H9 (cell line): ENCODE results near the gene RPS6KA4. TPM values are rescaled to one million over a fixed set of nuclear protein-coding genes. Genes with fewer than 3 reads are reported as not detected.
A peak's percentile ranks its signal among the peaks of the same experiment; 100 is the strongest.

Source experiments
- DNase-seq: peaks from one replicate; pipeline ENCODE4 v3.0.0-alpha.2; 2017
- H2AFZ ChIP-seq: one replicate; pipeline ENCODE4 v1.6.1; 2013; ENCODE audit warnings: mild to moderate bottlenecking, low read length, control low read depth, moderate library complexity
- H2AK5ac ChIP-seq: 2 replicates; pipeline ENCODE4 v1.6.1; 2013; ENCODE audit warnings: low read length, control low read depth, mixed read lengths; ENCODE audit not compliant: insufficient read length
- H2BK120ac ChIP-seq: one replicate; pipeline ENCODE4 v1.6.1; 2013; ENCODE audit warnings: low read depth, mild to moderate bottlenecking, low read length, control low read depth, inconsistent platforms; ENCODE audit not compliant: poor library complexity, severe bottlenecking
- H2BK12ac ChIP-seq: 2 replicates; pipeline ENCODE4 v1.6.1; 2013; ENCODE audit warnings: low read length, control low read depth, mixed read lengths, low read depth; ENCODE audit not compliant: insufficient read length
- H2BK15ac ChIP-seq: 2 replicates; pipeline ENCODE4 v1.6.1; 2013; ENCODE audit warnings: low read depth, low read length, control low read depth
- H2BK20ac ChIP-seq: one replicate; pipeline ENCODE4 v1.6.1; 2013; ENCODE audit warnings: low read depth, mild to moderate bottlenecking, low read length, control low read depth, inconsistent platforms; ENCODE audit not compliant: poor library complexity, severe bottlenecking
- H2BK5ac ChIP-seq: 2 replicates; pipeline ENCODE4 v1.6.1; 2013; ENCODE audit warnings: low read length, control low read depth, mixed read lengths; ENCODE audit not compliant: insufficient read length
- H3K14ac ChIP-seq: 2 replicates; pipeline ENCODE4 v1.6.1; 2013; ENCODE audit warnings: low read length, control low read depth; ENCODE audit not compliant: insufficient read depth
- H3K18ac ChIP-seq: 2 replicates; pipeline ENCODE4 v1.6.1; 2013; ENCODE audit warnings: low read depth, mild to moderate bottlenecking, mixed read lengths, low read length, control low read depth; ENCODE audit not compliant: insufficient read length
- H3K23ac ChIP-seq: 2 replicates; pipeline ENCODE4 v1.6.1; 2013; ENCODE audit warnings: low read length, control low read depth, mixed read lengths, low read depth; ENCODE audit not compliant: insufficient read length
- H3K23me2 ChIP-seq: 2 replicates; pipeline ENCODE4 v1.6.1; 2013; ENCODE audit warnings: low read depth, mild to moderate bottlenecking, mixed read lengths, low read length, control low read depth; ENCODE audit not compliant: insufficient read length, poor library complexity, severe bottlenecking
- H3K27ac ChIP-seq: 2 replicates; pipeline ENCODE4 v1.5.1; 2013; ENCODE audit warnings: low read length, control low read depth, mixed read lengths, low read depth; ENCODE audit not compliant: insufficient read length
- H3K27me3 ChIP-seq: 2 replicates; pipeline ENCODE4 v1.6.1; 2013; ENCODE audit warnings: low read length, control low read depth, inconsistent platforms; ENCODE audit not compliant: insufficient read depth
- H3K4ac ChIP-seq: 2 replicates; pipeline ENCODE4 v1.6.1; 2013; ENCODE audit warnings: low read depth, mild to moderate bottlenecking, control low read depth, inconsistent platforms, low read length, moderate library complexity
- H3K4me1 ChIP-seq: 2 replicates; pipeline ENCODE4 v1.6.1; 2013; ENCODE audit warnings: low read length, control low read depth, inconsistent platforms; ENCODE audit not compliant: insufficient read depth
- H3K4me2 ChIP-seq: 2 replicates; pipeline ENCODE4 v1.6.1; 2013; ENCODE audit warnings: low read length, control low read depth, mixed read lengths; ENCODE audit not compliant: insufficient read length, insufficient read depth
- H3K56ac ChIP-seq: 2 replicates; pipeline ENCODE4 v1.6.1; 2013; ENCODE audit warnings: low read depth, mild to moderate bottlenecking, mixed read lengths, low read length, control low read depth; ENCODE audit not compliant: insufficient read length
- H3K79me1 ChIP-seq: 2 replicates; pipeline ENCODE4 v1.6.1; 2013; ENCODE audit warnings: low read depth, mild to moderate bottlenecking, moderate library complexity, low read length, control low read depth, inconsistent platforms; ENCODE audit not compliant: insufficient read depth, poor library complexity, severe bottlenecking
- H3K79me2 ChIP-seq: 2 replicates; pipeline ENCODE4 v1.6.1; 2013; ENCODE audit warnings: low read length, control low read depth, inconsistent platforms; ENCODE audit not compliant: insufficient read depth
- H3K9ac ChIP-seq: 2 replicates; pipeline ENCODE4 v1.6.1; 2013; ENCODE audit warnings: low read length, control low read depth, mixed read lengths; ENCODE audit not compliant: insufficient read length; ENCODE audit errors: extremely low read depth
- H3K9me3 ChIP-seq: one replicate; pipeline ENCODE4 v1.6.1; 2013; ENCODE audit warnings: low read depth, low read length, inconsistent platforms; ENCODE audit not compliant: control insufficient read depth
- H3T11ph ChIP-seq: one replicate; pipeline ENCODE4 v1.6.1; 2013; ENCODE audit warnings: mild to moderate bottlenecking, low read length, control low read depth, inconsistent platforms
- H4K20me1 ChIP-seq: one replicate; pipeline ENCODE4 v1.6.1; 2013; ENCODE audit not compliant: control insufficient read depth, insufficient read length, insufficient read depth
- H4K5ac ChIP-seq: 2 replicates; pipeline ENCODE4 v1.6.1; 2013; ENCODE audit warnings: low read depth, mild to moderate bottlenecking, mixed read lengths, low read length, control low read depth; ENCODE audit not compliant: insufficient read length
- H4K8ac ChIP-seq: replicated peaks from 2 replicates; pipeline ENCODE4 v1.6.1; 2013; ENCODE audit warnings: low read length, control low read depth, mixed read lengths, low read depth; ENCODE audit not compliant: insufficient read length
- H4K91ac ChIP-seq: 2 replicates; pipeline ENCODE4 v1.6.1; 2013; ENCODE audit warnings: low read depth, mild to moderate bottlenecking, moderate library complexity, mixed read lengths, low read length, control low read depth; ENCODE audit not compliant: insufficient read length
- H3K27ac Mint-ChIP-seq, 3 experiments: 2 replicates in 2 of 3; 3 replicates in 1 of 3; pipeline ENCODE4 v1.8.0; 2020 to 2021; ENCODE audit warnings: mixed read lengths in 3 of 3, mild to moderate bottlenecking in 1 of 3, moderate library complexity in 1 of 3
- H3K27me3 Mint-ChIP-seq: 2 replicates; pipeline ENCODE4 v1.8.0; 2021; ENCODE audit warnings: low read depth, mild to moderate bottlenecking, moderate library complexity, mixed read lengths
- H3K36me3 Mint-ChIP-seq, 3 experiments: 2 replicates in 2 of 3; 3 replicates in 1 of 3; pipeline ENCODE4 v1.8.0; 2020 to 2021; ENCODE audit warnings: low read depth in 3 of 3, mixed read lengths in 3 of 3; ENCODE audit not compliant: insufficient read depth in 1 of 3
- H3K4me1 Mint-ChIP-seq, 2 experiments: 2 replicates each; pipeline ENCODE4 v1.8.0; 2020; ENCODE audit warnings: mixed read lengths in 2 of 2
- H3K4me3 Mint-ChIP-seq, 2 experiments: 2 replicates in 1 of 2; 3 replicates in 1 of 2; pipeline ENCODE4 v1.8.0; 2020 to 2021; ENCODE audit warnings: mild to moderate bottlenecking in 2 of 2, mixed read lengths in 2 of 2, moderate library complexity in 1 of 2
- H3K9me3 Mint-ChIP-seq, 2 experiments: 2 replicates in 1 of 2; 3 replicates in 1 of 2; pipeline ENCODE4 v1.8.0; 2020; ENCODE audit warnings: mild to moderate bottlenecking in 2 of 2, mixed read lengths in 2 of 2, moderate library complexity in 1 of 2
- WGBS: extraction: QIAGEN DNeasy Blood & Tissue Kit; methylation state at CpG from one replicate; pipeline ENCODE4 v1.1.7; 2013; ENCODE audit warnings: missing lambda C conversion rate, low lambda C conversion rate, mixed read lengths; ENCODE audit not compliant: insufficient read length; ENCODE audit errors: extremely low coverage; 5-methylcytosine and 5-hydroxymethylcytosine counted together
- total RNA-seq: library from RNA; stranded (reverse); gene quantifications from 2 replicates; pipeline ENCODE4 v1.2.1, GENCODE V29; 2021
- TF ChIP-seq, protein P1 (sequence below): fragments of 200-600 bp; sonication (generic); conservative IDR thresholded peaks from 3 replicates; pipeline ENCODE4 v1.8.0; 2021; ENCODE audit warnings: antibody characterized with exemption, mild to moderate bottlenecking

The RPS6KA4 gene
- total RNA-seq, 1 experiment from 2014 or later = 10.8 TPM

DNA sequence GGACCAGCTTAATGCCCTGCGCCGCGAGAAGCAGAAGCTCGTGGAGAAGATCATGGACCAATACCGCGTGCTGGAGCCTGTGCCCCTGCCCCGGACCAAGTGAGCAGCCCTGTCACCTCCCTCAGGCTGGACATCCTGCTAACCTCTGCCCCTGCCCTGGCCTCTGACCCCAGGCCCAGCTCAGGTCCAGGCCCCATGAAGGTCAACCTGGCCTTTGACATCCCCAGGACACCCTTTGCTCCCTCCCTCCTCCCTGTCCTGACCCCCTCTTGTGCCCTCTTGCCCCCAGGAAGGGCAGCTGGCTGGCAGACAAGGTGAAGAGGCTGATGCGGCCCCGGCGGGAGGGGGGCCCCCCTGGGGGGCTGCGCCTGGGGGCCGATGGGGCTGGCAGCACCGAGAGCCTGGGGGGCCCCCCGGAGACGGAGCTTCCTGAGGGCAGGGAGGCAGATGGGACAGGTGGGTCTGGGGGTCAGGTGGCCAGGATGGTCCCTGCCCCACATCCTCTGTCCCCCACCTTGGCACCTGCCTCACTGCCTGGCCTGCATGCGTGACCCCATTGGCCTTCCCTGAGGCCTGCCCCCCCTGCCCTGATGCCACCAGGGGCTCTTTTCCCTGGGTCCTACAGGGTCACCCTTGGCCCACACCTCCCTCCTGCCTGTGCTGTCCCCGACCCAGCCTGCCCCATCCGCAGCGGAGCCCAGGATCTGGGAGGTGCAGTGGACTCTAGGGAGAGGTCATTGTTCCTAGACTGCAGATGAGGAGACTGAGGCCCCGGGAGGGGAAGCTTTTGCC lies 5.1 kb upstream of the RPS6KA4 start:
- Histone ChIP-seq H4K8ac (no peak overlapping the region), H3K79me1 (no peaks in the 10 kb centered on the region), H3K23ac (no peak overlapping the region), H2BK120ac (no peak overlapping the region), H4K20me1 (no peaks in the 10 kb centered on the region), H3K27ac (no peak overlapping the region), H3K79me2 (no peaks in the 10 kb centered on the region), H3K9ac (no peak overlapping the region), H3K4me1 (peaks cover 2% of the 10 kb centered on the region; the same call in 1 of the 2 replicates), H4K5ac (no peak overlapping the region), H2BK15ac (no peak overlapping the region), H2BK12ac (no peak overlapping the region), H4K91ac (no peak overlapping the region), H2AFZ (no peak overlapping the region), H2BK5ac (no peak overlapping the region), H2AK5ac (no peak overlapping the region), H2BK20ac (no peak overlapping the region), H3K27me3 (no peaks in the 10 kb centered on the region; the same call in 1 of the 2 replicates), H3K9me3 (no peaks in the 10 kb centered on the region), H3K56ac (no peak overlapping the region), H3K14ac (no peak overlapping the region), H3K18ac (no peak overlapping the region), H3K23me2 (peaks cover 4% of the 10 kb centered on the region), H3T11ph (no peak overlapping the region), H3K4me2 (no peak overlapping the region), H3K4ac (no peak overlapping the region)
- H3K4me3 Mint-ChIP-seq = no peak overlapping the region
- TF ChIP-seq, protein P1, sequence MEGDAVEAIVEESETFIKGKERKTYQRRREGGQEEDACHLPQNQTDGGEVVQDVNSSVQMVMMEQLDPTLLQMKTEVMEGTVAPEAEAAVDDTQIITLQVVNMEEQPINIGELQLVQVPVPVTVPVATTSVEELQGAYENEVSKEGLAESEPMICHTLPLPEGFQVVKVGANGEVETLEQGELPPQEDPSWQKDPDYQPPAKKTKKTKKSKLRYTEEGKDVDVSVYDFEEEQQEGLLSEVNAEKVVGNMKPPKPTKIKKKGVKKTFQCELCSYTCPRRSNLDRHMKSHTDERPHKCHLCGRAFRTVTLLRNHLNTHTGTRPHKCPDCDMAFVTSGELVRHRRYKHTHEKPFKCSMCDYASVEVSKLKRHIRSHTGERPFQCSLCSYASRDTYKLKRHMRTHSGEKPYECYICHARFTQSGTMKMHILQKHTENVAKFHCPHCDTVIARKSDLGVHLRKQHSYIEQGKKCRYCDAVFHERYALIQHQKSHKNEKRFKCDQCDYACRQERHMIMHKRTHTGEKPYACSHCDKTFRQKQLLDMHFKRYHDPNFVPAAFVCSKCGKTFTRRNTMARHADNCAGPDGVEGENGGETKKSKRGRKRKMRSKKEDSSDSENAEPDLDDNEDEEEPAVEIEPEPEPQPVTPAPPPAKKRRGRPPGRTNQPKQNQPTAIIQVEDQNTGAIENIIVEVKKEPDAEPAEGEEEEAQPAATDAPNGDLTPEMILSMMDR = no peak
- H3K4me1 Mint-ChIP-seq = peaks cover 14 to 29% of the 10 kb centered on the region in 2 experiments
- H3K27me3 Mint-ChIP-seq = no peaks in the 10 kb centered on the region
- peak overlapping the region in 2 of 3 experiments; percentile 44; a peak in 1 of 7 replicates for H3K27ac Mint-ChIP-seq
- WGBS = no CpG with 5 or more reads among the region's 20 CpGs
- no peaks in the 10 kb centered on the region; a peak in 1 of 7 replicates for H3K36me3 Mint-ChIP-seq
- no peaks in the 10 kb centered on the region for H3K9me3 Mint-ChIP-seq
- no peak for DNase-seq
